IMR-90 (cell line): ENCODE data around the gene ZNF582. TPM values are rescaled to one million over a fixed set of nuclear protein-coding genes. Genes with fewer than 3 reads are reported as not detected.
"Not testable (repeated sequence)": the region's sequence is repeated elsewhere in the genome, so short reads cannot be mapped to it uniquely, and the experiment has no call there.

Experiments
- ATAC-seq: fragments of 200-7000 bp; cut with Tn5 transposase; 2 replicates; pipeline ENCODE4 v1.9.1; 2020; ENCODE audit warnings: low read depth, mild to moderate bottlenecking, moderate library complexity
- BruUV-seq: library from RNA; stranded (reverse); fragments of 400-500 nt; replicated peaks from 2 replicates; lab custom pipeline; 2021; lab: Mats Ljungman, UMichigan
- CTCF ChIA-PET: fragments of 300-600 bp; formaldehyde crosslinking; extraction: SDS; loops from one replicate; lab custom pipeline; 2021; ENCODE audit warnings: antibody characterized with exemption; lab: Yijun Ruan, JAX
- POLR2A ChIA-PET: fragments of 300-600 bp; sonication (Branson Sonifier 250); formaldehyde crosslinking; loops from one replicate; lab custom pipeline; 2022; ENCODE audit warnings: antibody characterized with exemption; ENCODE audit not compliant: unreplicated experiment; lab: Charles Lee
- DNase-seq: peaks from one replicate; pipeline ENCODE4 v3.0.0; 2013
- H2AFZ ChIP-seq: replicated peaks from 2 replicates; pipeline ENCODE3; 2013; ENCODE audit warnings: low read length, mild to moderate bottlenecking; ENCODE audit not compliant: poor library complexity
- H2AK5ac ChIP-seq: 2 replicates; pipeline ENCODE4 v1.6.1; 2013; ENCODE audit warnings: low read depth, low read length, inconsistent platforms
- H2AK9ac ChIP-seq: replicated peaks from 2 replicates; pipeline ENCODE3; 2013; ENCODE audit warnings: mild to moderate bottlenecking, low read depth, low read length, moderate library complexity; ENCODE audit not compliant: poor library complexity
- H2BK120ac ChIP-seq: 2 replicates; pipeline ENCODE4 v1.6.1; 2013; ENCODE audit warnings: low read depth, low read length, inconsistent platforms
- H2BK15ac ChIP-seq: 3 replicates; pipeline ENCODE4 v1.6.1; 2013; ENCODE audit warnings: low read depth, low read length, inconsistent platforms
- H2BK20ac ChIP-seq: 2 replicates; pipeline ENCODE4 v1.6.1; 2013; ENCODE audit warnings: low read depth, mild to moderate bottlenecking, inconsistent platforms, low read length, moderate library complexity
- H2BK5ac ChIP-seq: 2 replicates; pipeline ENCODE4 v1.6.1; 2013; ENCODE audit warnings: mild to moderate bottlenecking, low read depth, low read length, inconsistent platforms; ENCODE audit not compliant: poor library complexity, severe bottlenecking
- H3K14ac ChIP-seq: replicated peaks from 2 replicates; pipeline ENCODE4 v1.6.1; 2013; ENCODE audit warnings: low read depth, low read length, inconsistent platforms
- H3K18ac ChIP-seq: 2 replicates; pipeline ENCODE4 v1.6.1; 2013; ENCODE audit warnings: low read depth, low read length, control low read depth
- H3K23ac ChIP-seq: 2 replicates; pipeline ENCODE4 v1.6.1; 2013; ENCODE audit warnings: low read depth, low read length, inconsistent platforms
- H3K27ac ChIP-seq: 2 replicates; pipeline ENCODE4 v1.5.1; 2013; ENCODE audit warnings: mild to moderate bottlenecking, control low read depth, low read length; ENCODE audit not compliant: insufficient read depth
- H3K27me3 ChIP-seq: 2 replicates; pipeline ENCODE4 v1.6.1; 2013; ENCODE audit warnings: low read length; ENCODE audit not compliant: control insufficient read depth, insufficient read depth
- H3K36me3 ChIP-seq: 2 replicates; pipeline ENCODE4 v1.6.1; 2013; ENCODE audit warnings: low read length, mixed read lengths; ENCODE audit not compliant: control insufficient read depth, insufficient read depth
- H3K4ac ChIP-seq: 2 replicates; pipeline ENCODE4 v1.6.1; 2013; ENCODE audit warnings: low read depth, low read length, inconsistent platforms
- H3K4me1 ChIP-seq: 2 replicates; pipeline ENCODE4 v1.6.1; 2013; ENCODE audit warnings: low read length, mixed read lengths; ENCODE audit not compliant: control insufficient read depth, insufficient read depth
- H3K4me2 ChIP-seq: 2 replicates; pipeline ENCODE4 v1.6.1; 2013; ENCODE audit warnings: low read depth, mild to moderate bottlenecking, control low read depth, low read length, moderate library complexity
- H3K4me3 ChIP-seq: 2 replicates; pipeline ENCODE4 v1.5.1; 2013; ENCODE audit warnings: low read depth, mild to moderate bottlenecking, control low read depth, low read length, moderate library complexity; ENCODE audit not compliant: insufficient read depth
- H3K56ac ChIP-seq: 2 replicates; pipeline ENCODE4 v1.6.1; 2013; ENCODE audit warnings: low read length, inconsistent platforms; ENCODE audit not compliant: insufficient read depth; ENCODE audit errors: extremely low read depth
- H3K79me1 ChIP-seq, 2 experiments: 2 replicates each; pipeline ENCODE4 v1.6.1; 2013; ENCODE audit warnings: low read length in 2 of 2, inconsistent platforms in 1 of 2, low read depth in 1 of 2
- H3K9ac ChIP-seq: 2 replicates; pipeline ENCODE4 v1.6.1; 2013; ENCODE audit warnings: low read depth, low read length, control low read depth
- H3K9me1 ChIP-seq: 2 replicates; pipeline ENCODE4 v1.6.1; 2013; ENCODE audit warnings: low read length, inconsistent platforms; ENCODE audit not compliant: insufficient read depth
- H3K9me3 ChIP-seq: 2 replicates; pipeline ENCODE4 v1.6.1; 2013; ENCODE audit warnings: low read length; ENCODE audit not compliant: control insufficient read depth, insufficient read depth
- H4K20me1 ChIP-seq: 2 replicates; pipeline ENCODE4 v1.6.1; 2013; ENCODE audit warnings: low read length, inconsistent platforms; ENCODE audit not compliant: insufficient read depth
- H4K5ac ChIP-seq: 2 replicates; pipeline ENCODE4 v1.6.1; 2013; ENCODE audit warnings: mild to moderate bottlenecking, low read depth, low read length, control low read depth
- H4K8ac ChIP-seq, 2 experiments: 2 replicates each; pipeline ENCODE4 v1.6.1; 2013; ENCODE audit warnings: low read depth in 2 of 2, low read length in 2 of 2, control low read depth in 1 of 2, inconsistent platforms in 1 of 2
- H4K91ac ChIP-seq: 2 replicates; pipeline ENCODE4 v1.6.1; 2013; ENCODE audit warnings: low read depth, low read length, inconsistent platforms; ENCODE audit not compliant: insufficient read depth
- CHD1 ChIP-seq: IDR thresholded peaks from 2 replicates; pipeline ENCODE4 v1.6.1; 2012; ENCODE audit warnings: low read depth, low read length, improper control_type of control experiment
- FOS ChIP-seq: fragments of 150-350 bp; IDR thresholded peaks from 2 replicates; pipeline ENCODE4 v1.6.1; 2016; ENCODE audit warnings: low read depth, low read length
- MAZ ChIP-seq: IDR thresholded peaks from 2 replicates; pipeline ENCODE4 v1.6.1; 2012; ENCODE audit warnings: low read depth, mild to moderate bottlenecking, low read length, improper control_type of control experiment, moderate library complexity, borderline replicate concordance
- MXI1 ChIP-seq: IDR thresholded peaks from 2 replicates; pipeline ENCODE4 v1.6.1; 2012; ENCODE audit warnings: low read depth, mild to moderate bottlenecking, low read length, moderate library complexity, borderline replicate concordance
- NFE2L2 ChIP-seq: fragments of 150-350 bp; IDR thresholded peaks from 2 replicates; pipeline ENCODE4 v1.6.1; 2016; ENCODE audit warnings: low read depth, mild to moderate bottlenecking, low read length
- POLR2A ChIP-seq: IDR thresholded peaks from 2 replicates; pipeline ENCODE4 v1.6.1; 2012; ENCODE audit warnings: mild to moderate bottlenecking, low read depth, low read length
- SMC3 ChIP-seq: fragments of 150-350 bp; IDR thresholded peaks from 2 replicates; pipeline ENCODE4 v1.6.1; 2016; ENCODE audit warnings: low read depth, mild to moderate bottlenecking, antibody characterized with exemption, low read length, moderate library complexity
- USF2 ChIP-seq: fragments of 150-350 bp; IDR thresholded peaks from 2 replicates; pipeline ENCODE4 v1.6.1; 2017; ENCODE audit warnings: mild to moderate bottlenecking, antibody characterized with exemption, low read length, low read depth
- WGBS, 2 experiments: methylation state at CpG; one replicate each; pipeline versions ENCODE4 v1.1.5 to v1.1.7; 2013; ENCODE audit warnings: missing lambda C conversion rate in 2 of 2; ENCODE audit not compliant: insufficient read length in 1 of 2; ENCODE audit errors: extremely low coverage in 2 of 2; 5-methylcytosine and 5-hydroxymethylcytosine counted together
- dilution Hi-C: fragments of 300-500 bp; cut with HindIII; formaldehyde crosslinking; loops from one replicate; pipeline ENCODE4 v1.14.3; 2018; ENCODE audit warnings: low sequenced_read_pairs; ENCODE audit not compliant: unreplicated experiment
- in situ Hi-C: fragments of 300-500 bp; cut with MboI; formaldehyde crosslinking; loops from 3 replicates; pipeline ENCODE4 v1.14.3; 2019; ENCODE audit warnings: low sequenced_read_pairs, inconsistent platforms, mixed read lengths
- intact Hi-C: fragments of 100-400 bp; cut with micrococcal nuclease; formaldehyde crosslinking; loops from 2 replicates; pipeline ENCODE4 v1.10.0; 2022
- polyA plus RNA-seq, 3 experiments: library from polyadenylated mRNA; depleted of rRNA; stranded (reverse); fragments of >200 nt; gene quantifications; 2 replicates each; pipeline ENCODE4 v1.2.3, GENCODE V29; 2012; ENCODE audit warnings: low replicate concordance in 1 of 3
- total RNA-seq: library from RNA; depleted of rRNA; stranded (reverse); fragments of >200 nt; gene quantifications from 2 replicates; pipeline ENCODE4 v1.2.3, GENCODE V29; 2012

ZNF582 gene
- total and polyA plus RNA-seq, 2 of the 4 experiments (the other 2 are of a cell fraction): 1.6 to 1.8 TPM

DNA sequence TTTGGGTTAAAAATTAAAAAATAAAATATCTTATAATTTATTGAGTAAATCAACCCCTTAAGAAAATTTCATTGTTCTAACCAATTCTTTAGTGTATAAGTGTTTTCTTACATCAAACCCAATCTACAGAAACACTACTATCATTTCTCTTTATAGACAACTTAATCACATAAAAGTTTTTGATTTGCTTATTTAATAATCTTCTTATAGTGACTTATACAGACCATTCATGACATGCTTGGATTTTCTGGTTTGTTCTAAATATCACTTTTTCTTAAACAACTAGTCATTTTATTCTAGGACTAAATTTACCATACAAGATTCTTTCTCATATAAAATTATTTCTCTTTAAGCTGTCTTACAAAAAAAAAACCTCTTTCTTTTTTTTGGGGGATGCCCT, 51.4 kb downstream of the ZNF582 start:
- no peak for DNase-seq
- Histone ChIP-seq H4K8ac (no peak overlapping the region), H3K56ac (no peak overlapping the region), H2AK5ac (no peak overlapping the region), H3K4me3 (no peak overlapping the region), H2BK15ac (no peak overlapping the region), H4K5ac (no peak overlapping the region), H2AFZ (no peak overlapping the region), H3K14ac (no peak overlapping the region), H3K27ac (no peak overlapping the region), H3K18ac (no peak overlapping the region), H3K27me3 (no peaks in the 10 kb centered on the region), H3K9ac (no peak overlapping the region), H2BK120ac (no peak overlapping the region), H3K36me3 (no peaks in the 10 kb centered on the region), H4K91ac (no peak overlapping the region), H3K4ac (no peak overlapping the region), H3K9me3 (peaks cover 6% of the 10 kb centered on the region), H3K79me1 (no peaks in the 10 kb centered on the region), H3K23ac (no peak overlapping the region), H2BK20ac (no peak overlapping the region), H2BK5ac (no peak overlapping the region), H2AK9ac (no peak overlapping the region), H3K9me1 (no peaks in the 10 kb centered on the region), H3K4me2 (no peak overlapping the region), H3K4me1 (no peaks in the 10 kb centered on the region), H4K20me1 (no peaks in the 10 kb centered on the region)
- POLR2A ChIA-PET: no interaction called here
- intact Hi-C loops (no loop called here), dilution Hi-C loops (no loop called here), in situ Hi-C loops (loop anchor here (10.0 kb wide), 1 partner anchor 277 kb away; no protein-coding TSS in a partner anchor)
- TF ChIP-seq POLR2A: no peak
- TF ChIP-seq MXI1: no peak
- no peak for TF ChIP-seq NFE2L2
- TF ChIP-seq CHD1: no peak
- no peak for TF ChIP-seq USF2
- TF ChIP-seq SMC3: no peak
- TF ChIP-seq FOS: no peak
- no peak for TF ChIP-seq MAZ
- ATAC-seq: no peak
- BruUV-seq: no TSS peak
- CTCF ChIA-PET: interaction anchor here (1.3 kb wide), 1 partner anchor 8 kb away, joined by 3 read pairs; no protein-coding TSS in a partner anchor

- H2BK5ac ChIP-seq, BruUV-seq, H3K9me3 ChIP-seq, H3K4me2 ChIP-seq, H3K56ac ChIP-seq, dilution Hi-C loops, CTCF ChIA-PET, in situ Hi-C loops, H3K79me1 ChIP-seq, H3K27me3 ChIP-seq, H4K8ac ChIP-seq, H4K91ac ChIP-seq, DNase-seq, H2BK15ac ChIP-seq, H3K9me1 ChIP-seq, H3K23ac ChIP-seq, H2BK120ac ChIP-seq, POLR2A ChIA-PET, H3K4me1 ChIP-seq, H3K4ac ChIP-seq, H2AK9ac ChIP-seq, H3K18ac ChIP-seq, H2AFZ ChIP-seq, H3K4me3 ChIP-seq, H3K14ac ChIP-seq, H3K27ac ChIP-seq, H2AK5ac ChIP-seq, H3K9ac ChIP-seq, H2BK20ac ChIP-seq, H3K36me3 ChIP-seq, ATAC-seq, H4K5ac ChIP-seq, intact Hi-C loops, H4K20me1 ChIP-seq: not testable (repeated sequence)
- WGBS, 2 experiments: no CpG with 5 or more reads among the region's 10 CpGs
Measured at GRCh38 chr19:56339031-56339430, 54.3 kb downstream of the ZNF582 start.
